K562 (cell line): ENCODE results near the gene EPHA2. TPM values are rescaled to one million over a fixed set of nuclear protein-coding genes. Genes with fewer than 3 reads are reported as not detected.
A peak's percentile ranks its signal among the peaks of the same experiment; 100 is the strongest.

Experiments used
- ADNP ChIP-seq: fragments of 200-800 bp; sonication (Bioruptor generic); IDR thresholded peaks from 2 replicates; pipeline ENCODE4 v1.6.1; 2016; ENCODE audit warnings: missing genetic modification characterization, missing compliant biosample characterization
- C11orf30 ChIP-seq: fragments of 450-650 bp; IDR thresholded peaks from 2 replicates; pipeline ENCODE4 v1.6.1; 2016; ENCODE audit warnings: low read depth, mild to moderate bottlenecking
- FOXK2 ChIP-seq, 2 experiments: fragments of 450-650 bp; IDR thresholded peaks in 1 of 2; conservative IDR thresholded peaks in 1 of 2; 2 replicates each; pipeline ENCODE4 v1.6.1; 2016; ENCODE audit warnings: low read depth in 2 of 2, mild to moderate bottlenecking in 1 of 2
- FOXO4 ChIP-seq: fragments of 450-650 bp; formaldehyde crosslinking; IDR thresholded peaks from 2 replicates; pipeline ENCODE4 v1.4.0; 2020; ENCODE audit warnings: mild to moderate bottlenecking, moderate library complexity
- FOXP4 ChIP-seq: sonication (generic); formaldehyde crosslinking; IDR thresholded peaks from 2 replicates; pipeline ENCODE4 v1.8.0; 2022; ENCODE audit warnings: mild to moderate bottlenecking, missing genetic modification reagents, borderline replicate concordance
- GMEB1 ChIP-seq: fragments of 250-450 bp; sonication (Bioruptor Pico); IDR thresholded peaks from 2 replicates; pipeline ENCODE4 v1.4.0; 2020; ENCODE audit warnings: mild to moderate bottlenecking
- KDM2B ChIP-seq: fragments of 250-450 bp; sonication (Bioruptor Pico); IDR thresholded peaks from 2 replicates; pipeline ENCODE4 v1.8.0; 2021; ENCODE audit warnings: mild to moderate bottlenecking, moderate library complexity
- MYC ChIP-seq, 2 experiments: fragments of 250-450 bp in 1 of 2; sonication (Bioruptor Pico) in 1 of 2; IDR thresholded peaks; 2 replicates each; pipeline versions ENCODE4 v1.5.1 to v1.6.1; 2012 to 2021; ENCODE audit warnings: low read depth in 2 of 2, borderline replicate concordance in 1 of 2, improper control_type of control experiment in 1 of 2, low read length in 1 of 2, mild to moderate bottlenecking in 1 of 2, moderate library complexity in 1 of 2
- MYNN ChIP-seq, 2 experiments: sonication (generic); formaldehyde crosslinking in 1 of 2; IDR thresholded peaks; 2 replicates each; pipeline versions ENCODE4 v1.5.0 to v1.6.1; 2016 to 2020; ENCODE audit warnings: antibody characterized with exemption in 1 of 2, missing genetic modification reagents in 1 of 2
- PHF8 ChIP-seq: fragments of 200-600 bp; sonication (generic); IDR thresholded peaks from 2 replicates; pipeline ENCODE4 v1.6.1; 2012; ENCODE audit warnings: mixed run types, mild to moderate bottlenecking, inconsistent platforms, low read length, moderate library complexity, borderline replicate concordance
- POLR2AphosphoS5 ChIP-seq: IDR thresholded peaks from 2 replicates; pipeline ENCODE4 v1.6.1; 2011; ENCODE audit warnings: mild to moderate bottlenecking, low read depth, low read length, moderate library complexity; ENCODE audit not compliant: control insufficient read depth, insufficient read depth
- POU5F1 ChIP-seq: fragments of 150-350 bp; IDR thresholded peaks from 2 replicates; pipeline ENCODE4 v1.6.1; 2014; ENCODE audit warnings: borderline replicate concordance, low read length, low read depth, mild to moderate bottlenecking; ENCODE audit not compliant: partially characterized antibody
- TCF7 ChIP-seq: sonication (generic); IDR thresholded peaks from 2 replicates; pipeline ENCODE4 v1.6.1; 2016; ENCODE audit warnings: antibody characterized with exemption, borderline replicate concordance
- THRAP3 ChIP-seq: fragments of 450-650 bp; IDR thresholded peaks from 2 replicates; pipeline ENCODE4 v1.6.1; 2016; ENCODE audit warnings: mild to moderate bottlenecking, inconsistent platforms, borderline replicate concordance
- USF1 ChIP-seq: sonication (generic); formaldehyde crosslinking; IDR thresholded peaks from 2 replicates; pipeline ENCODE4 v1.9.0; 2022; ENCODE audit warnings: mild to moderate bottlenecking, missing genetic modification reagents
- ZNF134 ChIP-seq: fragments of 250-450 bp; sonication (Bioruptor Pico); conservative IDR thresholded peaks from 2 replicates; pipeline ENCODE4 v1.4.0; 2020
- ZNF184 ChIP-seq: sonication (generic); formaldehyde crosslinking; IDR thresholded peaks from 2 replicates; pipeline ENCODE4 v1.5.0; 2020; ENCODE audit warnings: missing genetic modification reagents
- ZSCAN32 ChIP-seq: fragments of 450-650 bp; formaldehyde crosslinking; IDR thresholded peaks from 2 replicates; pipeline ENCODE4 v1.4.0; 2020; ENCODE audit warnings: mild to moderate bottlenecking, moderate library complexity
- polyA plus RNA-seq, 8 experiments: library from polyadenylated mRNA; depleted of rRNA in 4 of 8; stranded (reverse) in 5 of 8; unstranded in 3 of 8; fragments of >200 nt; fragmentation: Nextera tagmentation in 2 of 8; fragmentation: Illumina TruSeq in 1 of 8; extraction: Ambion mirVana in 2 of 8; extraction: Trizol in 1 of 8; gene quantifications; 2 replicates each; pipeline versions ENCODE4 v1.2.1 to v1.2.3, GENCODE V29; 2011 to 2014; ENCODE audit warnings: inconsistent platforms in 1 of 8, missing spikeins in 1 of 8
- total RNA-seq, 7 experiments: library from RNA; depleted of rRNA in 6 of 7; stranded (reverse); fragments of >200 nt in 6 of 7; fragmentation: Illumina TruSeq in 2 of 7; extraction: Trizol in 2 of 7; gene quantifications; 2 replicates each; pipeline versions ENCODE4 v1.2.1 to v1.2.3, GENCODE V29; 2011 to 2021; ENCODE audit warnings: low replicate concordance in 1 of 7
- TF ChIP-seq, protein P1 (sequence below): sonication (generic); formaldehyde crosslinking; IDR thresholded peaks from 2 replicates; pipeline ENCODE4 v1.5.0; 2020; ENCODE audit warnings: missing genetic modification reagents

EPHA2 gene
- total and polyA plus RNA-seq, 9 of the 15 experiments (the other 6 are each of a cell fraction or from before 2014, with no cell fraction given), result 0.04 to 0.40 (median 0.07) TPM; not detected in 4

DNA sequence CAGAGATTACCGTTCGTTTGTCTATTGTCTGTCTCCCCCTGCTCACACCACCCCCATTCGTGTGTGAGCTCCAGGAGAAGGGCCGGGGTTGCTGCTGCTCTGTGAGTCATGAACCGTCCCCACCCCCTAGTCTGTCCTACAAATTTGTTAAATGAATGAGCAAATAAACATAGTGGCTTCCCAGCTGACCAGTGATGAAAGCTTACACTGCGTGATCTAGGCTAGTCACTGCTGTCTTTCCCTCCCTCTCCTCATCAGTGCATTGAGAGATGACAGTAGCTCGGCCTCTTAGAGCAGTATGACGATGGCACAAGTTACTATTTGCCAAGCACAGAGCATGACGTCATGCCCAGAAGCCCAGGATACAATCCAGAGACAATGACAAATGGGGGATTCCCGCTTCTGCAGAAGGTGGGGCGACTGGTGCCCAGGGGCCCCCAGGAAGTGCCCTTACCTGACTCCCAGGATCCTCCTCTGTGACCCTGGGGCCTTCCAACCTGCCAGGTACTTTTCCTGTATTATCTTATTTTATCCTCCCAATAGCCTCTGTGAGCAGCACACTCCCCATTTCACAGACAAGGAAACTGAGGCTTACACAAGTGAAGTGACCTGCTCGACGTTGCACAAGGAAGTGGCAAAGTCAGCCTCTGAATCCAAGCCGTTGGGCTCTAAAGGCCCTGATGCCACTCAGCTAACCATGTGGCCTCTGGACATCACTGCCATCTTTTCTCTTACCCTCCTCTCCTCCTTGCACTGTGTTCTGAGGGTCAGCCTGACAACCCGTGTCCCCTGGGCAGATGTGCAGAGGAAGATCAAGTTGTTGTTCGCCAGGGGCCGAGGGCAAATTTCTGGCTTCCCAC, 8.6 kb upstream of the EPHA2 start (continued):
- TF ChIP-seq MYC (IDR thresholded peaks at IDR 0.05; ENCODE audit: low read depth, low read length) (peak; percentile 49; the same call in 1 of the 2 replicates), MYC (CRISPR knock-in tag; IDR thresholded peaks at IDR 0.05; ENCODE audit: borderline replicate concordance, low read depth) (no peak), PHF8 (0 out of 2 replicates have a peak, but pooled peaks have one; percentile 14), MYNN (IDR thresholded peaks at IDR 0.05) (peak; percentile 68; the same call in 1 of the 2 replicates), MYNN (CRISPR knock-in tag; IDR thresholded peaks at IDR 0.05) (no peak), POLR2AphosphoS5 (no peak), ZSCAN32 (no peak), USF1 (no peak), TCF7 (0 out of 2 replicates have a peak, but pooled peaks have one; percentile 61), ZNF184 (no peak), ZNF134 (no peak), C11orf30 (no peak), FOXO4 (CRISPR knock-in tag) (no peak), FOXP4 (CRISPR knock-in tag) (no peak), KDM2B (CRISPR knock-in tag) (no peak), FOXK2 (conservative IDR thresholded peaks at IDR 0.05 in 1 of 2, IDR thresholded peaks at IDR 0.05 in 1 of 2; ENCODE audit: low read depth in 2 of 2) (peak; percentile 53 to 56; a peak in 3 of 4 replicates), POU5F1 (no peak), THRAP3 (no peak), GMEB1 (no peak), ADNP (tag) (peak; percentile 29; the same call in 1 of the 2 replicates)
- TF ChIP-seq, protein P1, sequence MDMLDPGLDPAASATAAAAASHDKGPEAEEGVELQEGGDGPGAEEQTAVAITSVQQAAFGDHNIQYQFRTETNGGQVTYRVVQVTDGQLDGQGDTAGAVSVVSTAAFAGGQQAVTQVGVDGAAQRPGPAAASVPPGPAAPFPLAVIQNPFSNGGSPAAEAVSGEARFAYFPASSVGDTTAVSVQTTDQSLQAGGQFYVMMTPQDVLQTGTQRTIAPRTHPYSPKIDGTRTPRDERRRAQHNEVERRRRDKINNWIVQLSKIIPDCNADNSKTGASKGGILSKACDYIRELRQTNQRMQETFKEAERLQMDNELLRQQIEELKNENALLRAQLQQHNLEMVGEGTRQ (CRISPR knock-in tag), result no peak
